Bronchus fibroblast of lung (primary cell): ENCODE results near the gene ASIC5. TPM values are rescaled to one million over a fixed set of nuclear protein-coding genes. Genes with fewer than 3 reads are reported as not detected.

Experiments used
- total RNA-seq: library from RNA; depleted of rRNA; stranded (reverse); fragments of >200 nt; gene quantifications from 2 replicates; pipeline ENCODE4 v1.2.3, GENCODE V29; 2015

Gene ASIC5, protein sequence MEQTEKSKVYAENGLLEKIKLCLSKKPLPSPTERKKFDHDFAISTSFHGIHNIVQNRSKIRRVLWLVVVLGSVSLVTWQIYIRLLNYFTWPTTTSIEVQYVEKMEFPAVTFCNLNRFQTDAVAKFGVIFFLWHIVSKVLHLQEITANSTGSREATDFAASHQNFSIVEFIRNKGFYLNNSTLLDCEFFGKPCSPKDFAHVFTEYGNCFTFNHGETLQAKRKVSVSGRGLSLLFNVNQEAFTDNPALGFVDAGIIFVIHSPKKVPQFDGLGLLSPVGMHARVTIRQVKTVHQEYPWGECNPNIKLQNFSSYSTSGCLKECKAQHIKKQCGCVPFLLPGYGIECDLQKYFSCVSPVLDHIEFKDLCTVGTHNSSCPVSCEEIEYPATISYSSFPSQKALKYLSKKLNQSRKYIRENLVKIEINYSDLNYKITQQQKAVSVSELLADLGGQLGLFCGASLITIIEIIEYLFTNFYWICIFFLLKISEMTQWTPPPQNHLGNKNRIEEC
- total RNA-seq: not detected in 2 replicates

DNA sequence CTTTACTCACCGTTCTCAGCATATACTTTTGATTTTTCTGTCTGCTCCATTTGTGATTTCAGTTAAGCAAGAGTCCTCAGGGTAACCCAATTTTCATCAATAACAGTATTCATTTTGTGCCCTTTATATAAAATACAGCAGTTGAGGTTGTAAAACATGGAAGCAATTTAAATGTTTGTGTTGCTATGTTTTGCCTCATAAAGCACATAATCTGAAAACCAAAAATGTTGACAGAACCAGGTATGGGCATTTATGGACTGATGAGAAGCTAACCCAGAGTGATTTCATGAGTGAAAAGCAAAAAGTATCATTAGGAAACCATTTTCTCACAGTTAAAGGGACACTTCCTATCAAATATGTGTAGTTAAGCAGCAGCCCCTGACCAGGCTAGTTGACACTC lies at the start of gene ASIC5:
Gene ASIC5, minus strand, starts transcription at position 101 of the 400 bp plus-strand sequence. Its CDS starts 51 bp downstream, at position 50.

DNA sequence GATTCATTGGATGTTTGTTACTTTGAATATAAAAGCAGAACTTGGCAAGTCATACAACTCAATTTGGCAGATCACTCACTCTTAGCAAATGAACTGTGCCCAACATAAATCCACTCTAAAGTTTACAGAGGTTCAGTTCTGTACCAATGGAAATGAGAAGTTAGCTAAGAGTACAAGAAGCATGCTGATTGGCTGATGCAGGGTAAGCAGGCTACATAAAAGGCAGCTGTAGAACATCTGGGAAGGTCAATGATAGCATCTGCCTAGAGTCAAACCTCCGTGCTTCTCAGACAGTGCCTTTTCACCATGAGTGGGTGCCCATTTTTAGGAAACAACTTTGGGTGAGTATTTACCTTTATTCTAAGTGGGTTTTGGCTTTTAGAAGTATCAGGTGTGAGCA lies 37.4 kb upstream of the ASIC5 start, which contains the start of gene TDO2:
Gene TDO2, plus strand, starts transcription at position 244 of the 400 bp plus-strand sequence. Its CDS starts 63 bp downstream, at position 307.

Other genes with a start within 250 kb of the ASIC5 start
- gene GUCY1A1, start 199.4 kb downstream of the ASIC5 start, total RNA-seq: 0.67 and 0.89 TPM in 2 replicates
- 12.0 and 12.9 TPM in 2 replicates for gene GUCY1B1, start 107.3 kb downstream of the ASIC5 start, total RNA-seq
- gene TDO2, start 37.4 kb upstream of the ASIC5 start, total RNA-seq: 1.0 and 2.0 TPM in 2 replicates
- 6.4 and 9.2 TPM in 2 replicates for gene CTSO, start 87.6 kb upstream of the ASIC5 start, total RNA-seq